ENCODE data around the gene ECSCR. TPM values are rescaled to one million over a fixed set of nuclear protein-coding genes. Genes with fewer than 3 reads are reported as not detected.
"Not testable (repeated sequence)": the region's sequence is repeated elsewhere in the genome, so short reads cannot be mapped to it uniquely, and the experiment has no call there.

Gene ECSCR
- polyA plus RNA-seq, 1 donor from 2014 or later, result not detected

- no peak for TF ChIP-seq TAF1 (IDR thresholded peaks at IDR 0.05; ENCODE audit: low read depth)
- no peak for TF ChIP-seq MXI1 (conservative IDR thresholded peaks at IDR 0.05; ENCODE audit: poor library complexity, severe bottlenecking)
- TF ChIP-seq EZH2 (IDR thresholded peaks at IDR 0.05; ENCODE audit: borderline replicate concordance, insufficient read depth, low read length, poor library complexity, severe bottlenecking), result no peak
- TF ChIP-seq RAD21 (conservative IDR thresholded peaks at IDR 0.05), result no peak
- no peak for TF ChIP-seq POLR2AphosphoS5 (IDR thresholded peaks at IDR 0.05)
- Histone ChIP-seq H3K9me3 (ENCODE audit: low read length) (no peaks in the 10 kb centered on the region), H3K27me3 (ENCODE audit: insufficient read depth, low read depth, low read length) (no peaks in the 10 kb centered on the region), H3K4me3 (ENCODE audit: low read length) (no peak overlapping the region), H3K4me2 (ENCODE audit: low read length) (no peak overlapping the region), H3K9me2 (ENCODE audit: insufficient read depth, low read length) (no peaks in the 10 kb centered on the region), H3K27ac (ENCODE audit: low read length) (no peak overlapping the region), H3F3A (ENCODE audit: insufficient read depth, low read length, poor library complexity, severe bottlenecking) (no peaks in the 10 kb centered on the region), H3K36me3 (ENCODE audit: insufficient read depth, low read length) (no peaks in the 10 kb centered on the region), H4K20me1 (ENCODE audit: insufficient read depth) (no peaks in the 10 kb centered on the region), H2AFZ (ENCODE audit: low read depth, low read length) (no peak overlapping the region), H3K79me2 (replicated peaks; ENCODE audit: insufficient read depth, low read length) (no peaks in the 10 kb centered on the region), H3K9ac (ENCODE audit: low read length) (no peak overlapping the region)
Observed at GRCh38 chr5:139488260-139488659, 25.7 kb upstream of the ECSCR start.

- Histone ChIP-seq H3K27me3 (ENCODE audit: insufficient read depth, low read depth, low read length) (no peaks in the 10 kb centered on the region), H3K4me2 (ENCODE audit: low read length) (no peak overlapping the region), H3K36me3 (ENCODE audit: insufficient read depth, low read length) (no peaks in the 10 kb centered on the region), H3K27ac (ENCODE audit: low read length) (no peak overlapping the region), H3K9ac (ENCODE audit: low read length) (no peak overlapping the region), H3K9me3 (ENCODE audit: low read length) (no peaks in the 10 kb centered on the region), H2AFZ (ENCODE audit: low read depth, low read length) (no peak overlapping the region), H3K79me2 (replicated peaks; ENCODE audit: insufficient read depth, low read length) (no peaks in the 10 kb centered on the region), H4K20me1 (ENCODE audit: insufficient read depth) (no peaks in the 10 kb centered on the region), H3K4me3 (ENCODE audit: low read length) (no peak overlapping the region), H3K9me2 (ENCODE audit: insufficient read depth, low read length) (no peaks in the 10 kb centered on the region), H3F3A (ENCODE audit: insufficient read depth, low read length, poor library complexity, severe bottlenecking) (no peaks in the 10 kb centered on the region)
- TF ChIP-seq TAF1 (IDR thresholded peaks at IDR 0.05; ENCODE audit: low read depth) (no peak), MXI1 (conservative IDR thresholded peaks at IDR 0.05; ENCODE audit: poor library complexity, severe bottlenecking) (no peak), REST (IDR thresholded peaks at IDR 0.05; ENCODE audit: borderline replicate concordance) (no peak), POLR2AphosphoS5 (IDR thresholded peaks at IDR 0.05) (no peak), SMC3 (conservative IDR thresholded peaks at IDR 0.05; ENCODE audit: poor library complexity) (no peak), CTCF (IDR thresholded peaks at IDR 0.05; ENCODE audit: poor library complexity, severe bottlenecking) (no peak), EP300 (conservative IDR thresholded peaks at IDR 0.05; ENCODE audit: poor library complexity, severe bottlenecking) (no peak), RAD21 (conservative IDR thresholded peaks at IDR 0.05) (no peak), EZH2 (IDR thresholded peaks at IDR 0.05; ENCODE audit: borderline replicate concordance, insufficient read depth, low read length, poor library complexity, severe bottlenecking) (no peak)
Observed at GRCh38 chr5:139486201-139486600, 23.7 kb upstream of the ECSCR start.

- H3K4me3 ChIP-seq (ENCODE audit: low read length); H3K4me2 ChIP-seq (ENCODE audit: low read length); H3K9me2 ChIP-seq (ENCODE audit: insufficient read depth, low read length); H4K20me1 ChIP-seq (ENCODE audit: insufficient read depth); H3K36me3 ChIP-seq (ENCODE audit: insufficient read depth, low read length); H2AFZ ChIP-seq (ENCODE audit: low read depth, low read length); H3K9me3 ChIP-seq (ENCODE audit: low read length); H3K27me3 ChIP-seq (ENCODE audit: insufficient read depth, low read depth, low read length); H3K27ac ChIP-seq (ENCODE audit: low read length); H3K9ac ChIP-seq (ENCODE audit: low read length); H3F3A ChIP-seq (ENCODE audit: insufficient read depth, low read length, poor library complexity, severe bottlenecking); H3K79me2 ChIP-seq (replicated peaks; ENCODE audit: insufficient read depth, low read length): not testable (repeated sequence)
Observed at GRCh38 chr5:139482890-139483208, 20.3 kb upstream of the ECSCR start.

Data from neural cell (in vitro differentiated cells).